H9 (cell line): Measurements from ENCODE around the gene BCKDHB. TPM values are rescaled to one million over a fixed set of nuclear protein-coding genes. Genes with fewer than 3 reads are reported as not detected.

Experiments
- DNase-seq: peaks from one replicate; pipeline ENCODE4 v3.0.0-alpha.2; 2017
- H2AFZ ChIP-seq: one replicate; pipeline ENCODE4 v1.6.1; 2013; ENCODE audit warnings: mild to moderate bottlenecking, low read length, control low read depth, moderate library complexity
- H2AK5ac ChIP-seq: 2 replicates; pipeline ENCODE4 v1.6.1; 2013; ENCODE audit warnings: low read length, control low read depth, mixed read lengths; ENCODE audit not compliant: insufficient read length
- H2BK120ac ChIP-seq: one replicate; pipeline ENCODE4 v1.6.1; 2013; ENCODE audit warnings: low read depth, mild to moderate bottlenecking, low read length, control low read depth, inconsistent platforms; ENCODE audit not compliant: poor library complexity, severe bottlenecking
- H2BK12ac ChIP-seq: 2 replicates; pipeline ENCODE4 v1.6.1; 2013; ENCODE audit warnings: low read length, control low read depth, mixed read lengths, low read depth; ENCODE audit not compliant: insufficient read length
- H2BK15ac ChIP-seq: 2 replicates; pipeline ENCODE4 v1.6.1; 2013; ENCODE audit warnings: low read depth, low read length, control low read depth
- H2BK20ac ChIP-seq: one replicate; pipeline ENCODE4 v1.6.1; 2013; ENCODE audit warnings: low read depth, mild to moderate bottlenecking, low read length, control low read depth, inconsistent platforms; ENCODE audit not compliant: poor library complexity, severe bottlenecking
- H2BK5ac ChIP-seq: 2 replicates; pipeline ENCODE4 v1.6.1; 2013; ENCODE audit warnings: low read length, control low read depth, mixed read lengths; ENCODE audit not compliant: insufficient read length
- H3K14ac ChIP-seq: 2 replicates; pipeline ENCODE4 v1.6.1; 2013; ENCODE audit warnings: low read length, control low read depth; ENCODE audit not compliant: insufficient read depth
- H3K18ac ChIP-seq: 2 replicates; pipeline ENCODE4 v1.6.1; 2013; ENCODE audit warnings: low read depth, mild to moderate bottlenecking, mixed read lengths, low read length, control low read depth; ENCODE audit not compliant: insufficient read length
- H3K23ac ChIP-seq: 2 replicates; pipeline ENCODE4 v1.6.1; 2013; ENCODE audit warnings: low read length, control low read depth, mixed read lengths, low read depth; ENCODE audit not compliant: insufficient read length
- H3K23me2 ChIP-seq: 2 replicates; pipeline ENCODE4 v1.6.1; 2013; ENCODE audit warnings: low read depth, mild to moderate bottlenecking, mixed read lengths, low read length, control low read depth; ENCODE audit not compliant: insufficient read length, poor library complexity, severe bottlenecking
- H3K27ac ChIP-seq: 2 replicates; pipeline ENCODE4 v1.5.1; 2013; ENCODE audit warnings: low read length, control low read depth, mixed read lengths, low read depth; ENCODE audit not compliant: insufficient read length
- H3K27me3 ChIP-seq: 2 replicates; pipeline ENCODE4 v1.6.1; 2013; ENCODE audit warnings: low read length, control low read depth, inconsistent platforms; ENCODE audit not compliant: insufficient read depth
- H3K4ac ChIP-seq: 2 replicates; pipeline ENCODE4 v1.6.1; 2013; ENCODE audit warnings: low read depth, mild to moderate bottlenecking, control low read depth, inconsistent platforms, low read length, moderate library complexity
- H3K4me1 ChIP-seq: 2 replicates; pipeline ENCODE4 v1.6.1; 2013; ENCODE audit warnings: low read length, control low read depth, inconsistent platforms; ENCODE audit not compliant: insufficient read depth
- H3K4me2 ChIP-seq: 2 replicates; pipeline ENCODE4 v1.6.1; 2013; ENCODE audit warnings: low read length, control low read depth, mixed read lengths; ENCODE audit not compliant: insufficient read length, insufficient read depth
- H3K56ac ChIP-seq: 2 replicates; pipeline ENCODE4 v1.6.1; 2013; ENCODE audit warnings: low read depth, mild to moderate bottlenecking, mixed read lengths, low read length, control low read depth; ENCODE audit not compliant: insufficient read length
- H3K79me1 ChIP-seq: 2 replicates; pipeline ENCODE4 v1.6.1; 2013; ENCODE audit warnings: low read depth, mild to moderate bottlenecking, moderate library complexity, low read length, control low read depth, inconsistent platforms; ENCODE audit not compliant: insufficient read depth, poor library complexity, severe bottlenecking
- H3K79me2 ChIP-seq: 2 replicates; pipeline ENCODE4 v1.6.1; 2013; ENCODE audit warnings: low read length, control low read depth, inconsistent platforms; ENCODE audit not compliant: insufficient read depth
- H3K9ac ChIP-seq: 2 replicates; pipeline ENCODE4 v1.6.1; 2013; ENCODE audit warnings: low read length, control low read depth, mixed read lengths; ENCODE audit not compliant: insufficient read length; ENCODE audit errors: extremely low read depth
- H3K9me3 ChIP-seq: one replicate; pipeline ENCODE4 v1.6.1; 2013; ENCODE audit warnings: low read depth, low read length, inconsistent platforms; ENCODE audit not compliant: control insufficient read depth
- H3T11ph ChIP-seq: one replicate; pipeline ENCODE4 v1.6.1; 2013; ENCODE audit warnings: mild to moderate bottlenecking, low read length, control low read depth, inconsistent platforms
- H4K20me1 ChIP-seq: one replicate; pipeline ENCODE4 v1.6.1; 2013; ENCODE audit not compliant: control insufficient read depth, insufficient read length, insufficient read depth
- H4K5ac ChIP-seq: 2 replicates; pipeline ENCODE4 v1.6.1; 2013; ENCODE audit warnings: low read depth, mild to moderate bottlenecking, mixed read lengths, low read length, control low read depth; ENCODE audit not compliant: insufficient read length
- H4K8ac ChIP-seq: replicated peaks from 2 replicates; pipeline ENCODE4 v1.6.1; 2013; ENCODE audit warnings: low read length, control low read depth, mixed read lengths, low read depth; ENCODE audit not compliant: insufficient read length
- H4K91ac ChIP-seq: 2 replicates; pipeline ENCODE4 v1.6.1; 2013; ENCODE audit warnings: low read depth, mild to moderate bottlenecking, moderate library complexity, mixed read lengths, low read length, control low read depth; ENCODE audit not compliant: insufficient read length
- H3K27ac Mint-ChIP-seq, 3 experiments: 2 replicates in 2 of 3; 3 replicates in 1 of 3; pipeline ENCODE4 v1.8.0; 2020 to 2021; ENCODE audit warnings: mixed read lengths in 3 of 3, mild to moderate bottlenecking in 1 of 3, moderate library complexity in 1 of 3
- H3K27me3 Mint-ChIP-seq: 2 replicates; pipeline ENCODE4 v1.8.0; 2021; ENCODE audit warnings: low read depth, mild to moderate bottlenecking, moderate library complexity, mixed read lengths
- H3K36me3 Mint-ChIP-seq, 3 experiments: 2 replicates in 2 of 3; 3 replicates in 1 of 3; pipeline ENCODE4 v1.8.0; 2020 to 2021; ENCODE audit warnings: low read depth in 3 of 3, mixed read lengths in 3 of 3; ENCODE audit not compliant: insufficient read depth in 1 of 3
- H3K4me1 Mint-ChIP-seq, 2 experiments: 2 replicates each; pipeline ENCODE4 v1.8.0; 2020; ENCODE audit warnings: mixed read lengths in 2 of 2
- H3K4me3 Mint-ChIP-seq, 2 experiments: 2 replicates in 1 of 2; 3 replicates in 1 of 2; pipeline ENCODE4 v1.8.0; 2020 to 2021; ENCODE audit warnings: mild to moderate bottlenecking in 2 of 2, mixed read lengths in 2 of 2, moderate library complexity in 1 of 2
- H3K9me3 Mint-ChIP-seq, 2 experiments: 2 replicates in 1 of 2; 3 replicates in 1 of 2; pipeline ENCODE4 v1.8.0; 2020; ENCODE audit warnings: mild to moderate bottlenecking in 2 of 2, mixed read lengths in 2 of 2, moderate library complexity in 1 of 2
- total RNA-seq: library from RNA; stranded (reverse); gene quantifications from 2 replicates; pipeline ENCODE4 v1.2.1, GENCODE V29; 2021
- TF ChIP-seq, protein P1 (sequence below): fragments of 200-600 bp; sonication (generic); conservative IDR thresholded peaks from 3 replicates; pipeline ENCODE4 v1.8.0; 2021; ENCODE audit warnings: antibody characterized with exemption, mild to moderate bottlenecking

Gene BCKDHB
- total RNA-seq, 1 experiment from 2014 or later = 26.6 TPM

DNA sequence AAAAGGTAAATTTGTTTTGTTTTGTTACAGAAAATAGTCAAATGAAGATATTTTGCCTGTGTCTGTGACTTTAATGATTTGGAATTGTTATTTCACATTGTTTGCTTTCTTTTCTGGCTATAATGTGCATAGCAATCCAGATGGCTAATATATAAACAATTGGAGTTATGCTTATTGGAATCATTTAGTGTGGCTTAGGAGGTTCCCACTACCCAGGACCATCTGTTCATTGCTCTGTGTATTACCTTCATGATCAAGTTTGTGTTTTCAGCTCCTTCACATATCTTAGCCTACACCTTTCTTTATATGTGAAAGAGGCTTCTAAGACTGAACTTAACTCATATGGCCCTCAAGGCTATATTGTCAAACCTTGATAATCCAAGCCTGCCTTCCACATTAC lies 232.9 kb downstream of the BCKDHB start:
- Histone ChIP-seq H3T11ph (no peak overlapping the region), H3K27ac (no peak overlapping the region), H2BK12ac (no peak overlapping the region), H3K79me2 (no peaks in the 10 kb centered on the region), H3K79me1 (no peaks in the 10 kb centered on the region), H3K4me2 (no peak overlapping the region), H3K27me3 (no peaks in the 10 kb centered on the region), H3K9me3 (no peaks in the 10 kb centered on the region), H3K9ac (no peak overlapping the region), H4K8ac (no peak overlapping the region), H2BK15ac (no peak overlapping the region), H3K14ac (no peak overlapping the region), H2AFZ (no peak overlapping the region), H2BK20ac (no peak overlapping the region), H3K56ac (no peak overlapping the region), H3K18ac (no peak overlapping the region), H2AK5ac (no peak overlapping the region), H2BK120ac (no peak overlapping the region), H4K20me1 (no peaks in the 10 kb centered on the region), H4K5ac (no peak overlapping the region), H3K4ac (no peak overlapping the region), H4K91ac (no peak overlapping the region), H2BK5ac (no peak overlapping the region), H3K4me1 (no peaks in the 10 kb centered on the region), H3K23me2 (no peaks in the 10 kb centered on the region), H3K23ac (no peak overlapping the region)
- DNase-seq = no peak
- Mint-ChIP-seq H3K27ac (no peak overlapping the region), H3K27me3 (no peaks in the 10 kb centered on the region), H3K4me1 (peaks cover 24 to 34% of the 10 kb centered on the region in 2 experiments), H3K9me3 (no peaks in the 10 kb centered on the region), H3K36me3 (no peaks in the 10 kb centered on the region), H3K4me3 (no peak overlapping the region)
- TF ChIP-seq, protein P1, sequence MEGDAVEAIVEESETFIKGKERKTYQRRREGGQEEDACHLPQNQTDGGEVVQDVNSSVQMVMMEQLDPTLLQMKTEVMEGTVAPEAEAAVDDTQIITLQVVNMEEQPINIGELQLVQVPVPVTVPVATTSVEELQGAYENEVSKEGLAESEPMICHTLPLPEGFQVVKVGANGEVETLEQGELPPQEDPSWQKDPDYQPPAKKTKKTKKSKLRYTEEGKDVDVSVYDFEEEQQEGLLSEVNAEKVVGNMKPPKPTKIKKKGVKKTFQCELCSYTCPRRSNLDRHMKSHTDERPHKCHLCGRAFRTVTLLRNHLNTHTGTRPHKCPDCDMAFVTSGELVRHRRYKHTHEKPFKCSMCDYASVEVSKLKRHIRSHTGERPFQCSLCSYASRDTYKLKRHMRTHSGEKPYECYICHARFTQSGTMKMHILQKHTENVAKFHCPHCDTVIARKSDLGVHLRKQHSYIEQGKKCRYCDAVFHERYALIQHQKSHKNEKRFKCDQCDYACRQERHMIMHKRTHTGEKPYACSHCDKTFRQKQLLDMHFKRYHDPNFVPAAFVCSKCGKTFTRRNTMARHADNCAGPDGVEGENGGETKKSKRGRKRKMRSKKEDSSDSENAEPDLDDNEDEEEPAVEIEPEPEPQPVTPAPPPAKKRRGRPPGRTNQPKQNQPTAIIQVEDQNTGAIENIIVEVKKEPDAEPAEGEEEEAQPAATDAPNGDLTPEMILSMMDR = no peak
